ENCODE results near the gene RWDD4.

RWDD4 gene

DNA sequence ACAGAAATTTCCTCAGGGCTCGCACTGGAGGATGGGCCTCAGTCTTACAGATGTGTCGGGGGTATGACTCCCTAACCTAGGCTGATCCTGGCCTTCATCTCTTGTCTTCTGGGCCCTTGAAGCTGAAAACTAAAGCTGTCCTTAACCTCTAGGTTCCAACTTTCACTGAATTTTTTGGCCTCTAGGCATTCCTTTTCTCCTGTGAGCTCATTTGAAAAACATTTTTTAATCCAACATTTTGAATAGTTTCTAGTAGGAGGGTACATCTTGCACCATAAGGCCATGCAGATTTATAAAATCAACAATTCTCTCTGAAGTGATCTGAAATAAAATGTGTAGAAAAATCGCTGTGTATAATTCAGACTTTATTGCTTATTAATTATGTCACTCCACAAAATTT, 19.7 kb downstream of the RWDD4 start:
- in situ Hi-C loops (cut with HindIII; ENCODE audit: low sequenced_read_pairs), result no loop called here
- TF ChIP-seq, protein P1, sequence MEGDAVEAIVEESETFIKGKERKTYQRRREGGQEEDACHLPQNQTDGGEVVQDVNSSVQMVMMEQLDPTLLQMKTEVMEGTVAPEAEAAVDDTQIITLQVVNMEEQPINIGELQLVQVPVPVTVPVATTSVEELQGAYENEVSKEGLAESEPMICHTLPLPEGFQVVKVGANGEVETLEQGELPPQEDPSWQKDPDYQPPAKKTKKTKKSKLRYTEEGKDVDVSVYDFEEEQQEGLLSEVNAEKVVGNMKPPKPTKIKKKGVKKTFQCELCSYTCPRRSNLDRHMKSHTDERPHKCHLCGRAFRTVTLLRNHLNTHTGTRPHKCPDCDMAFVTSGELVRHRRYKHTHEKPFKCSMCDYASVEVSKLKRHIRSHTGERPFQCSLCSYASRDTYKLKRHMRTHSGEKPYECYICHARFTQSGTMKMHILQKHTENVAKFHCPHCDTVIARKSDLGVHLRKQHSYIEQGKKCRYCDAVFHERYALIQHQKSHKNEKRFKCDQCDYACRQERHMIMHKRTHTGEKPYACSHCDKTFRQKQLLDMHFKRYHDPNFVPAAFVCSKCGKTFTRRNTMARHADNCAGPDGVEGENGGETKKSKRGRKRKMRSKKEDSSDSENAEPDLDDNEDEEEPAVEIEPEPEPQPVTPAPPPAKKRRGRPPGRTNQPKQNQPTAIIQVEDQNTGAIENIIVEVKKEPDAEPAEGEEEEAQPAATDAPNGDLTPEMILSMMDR (IDR thresholded peaks at IDR 0.05; ENCODE audit: low read depth, low read length, missing control alignments), result no peak
- no peak overlapping the region for H3K4me3 ChIP-seq (ENCODE audit: low read depth, low read length)
- no peak for DNase-seq (ENCODE audit: low read depth)

DNA sequence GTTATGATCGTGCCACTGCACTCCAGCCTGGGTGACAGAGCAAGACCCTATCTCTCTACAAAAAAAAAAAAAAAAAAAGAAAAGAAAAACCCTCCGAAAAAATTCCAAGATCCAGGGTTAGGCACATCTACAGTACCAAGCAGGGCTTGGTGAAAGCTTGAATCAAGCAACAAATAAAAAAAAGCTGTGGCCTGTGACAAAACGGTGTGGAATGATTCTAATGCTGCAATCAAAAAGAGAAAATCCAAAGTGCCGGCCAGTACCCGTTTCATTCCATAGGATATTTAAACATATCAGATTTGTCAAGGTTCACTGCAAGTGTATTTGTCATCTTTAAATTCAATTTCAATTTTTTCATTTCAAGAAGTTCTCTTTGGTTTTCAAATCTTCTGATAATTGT, 20.5 kb downstream of the RWDD4 start:
- H3K4me3 ChIP-seq (ENCODE audit: low read depth, low read length), result no peak overlapping the region
- DNase-seq (ENCODE audit: low read depth), result no peak
- in situ Hi-C loops (cut with HindIII; ENCODE audit: low sequenced_read_pairs), result no loop called here
- TF ChIP-seq, protein P1 (IDR thresholded peaks at IDR 0.05; ENCODE audit: low read depth, low read length, missing control alignments), result no peak

DNA sequence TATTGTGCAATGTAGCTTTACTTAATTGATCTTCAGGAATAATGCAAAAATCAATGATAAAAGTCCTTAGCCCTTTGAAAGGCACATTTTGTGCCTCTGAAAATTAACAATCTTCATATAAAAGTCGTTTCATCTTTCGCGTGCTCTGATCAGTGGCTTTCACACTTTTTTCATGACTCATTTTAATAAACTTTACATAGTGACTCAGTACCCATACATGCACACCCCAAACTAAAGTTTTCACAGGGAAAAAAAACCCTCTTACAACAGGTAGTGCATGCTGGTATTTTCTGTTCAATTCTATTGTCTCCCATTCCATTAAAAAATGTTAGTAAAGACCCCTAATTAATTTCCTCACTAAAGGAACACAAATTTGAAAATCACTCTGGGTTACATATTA, 21.5 kb downstream of the RWDD4 start:
- DNase-seq (ENCODE audit: low read depth), result no peak
- TF ChIP-seq, protein P1 (IDR thresholded peaks at IDR 0.05; ENCODE audit: low read depth, low read length, missing control alignments), result no peak
- in situ Hi-C loops (cut with HindIII; ENCODE audit: low sequenced_read_pairs), result no loop called here
- H3K4me3 ChIP-seq (ENCODE audit: low read depth, low read length), result no peak overlapping the region

DNA sequence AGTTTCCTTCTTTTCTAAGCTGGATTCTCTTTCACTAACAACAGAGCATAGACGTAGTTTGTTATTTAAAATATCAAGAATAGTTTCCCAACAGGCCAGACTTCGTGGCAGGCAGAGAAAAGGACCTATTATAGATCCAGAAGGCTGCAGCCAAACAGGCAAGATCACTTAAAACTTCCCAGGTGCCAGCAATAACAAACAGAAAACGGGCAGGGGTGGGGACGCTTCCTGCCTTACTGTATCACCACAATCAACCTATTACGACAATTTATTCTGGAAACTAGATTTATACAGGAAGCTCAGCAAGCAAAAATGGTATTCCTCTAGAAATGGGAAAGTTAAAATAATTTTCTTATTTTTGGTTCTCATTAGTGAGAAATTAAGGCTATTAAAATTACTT, 22.1 kb downstream of the RWDD4 start:
- DNase-seq (ENCODE audit: low read depth), result no peak
- TF ChIP-seq, protein P1 (IDR thresholded peaks at IDR 0.05; ENCODE audit: low read depth, low read length, missing control alignments), result no peak
- H3K4me3 ChIP-seq (ENCODE audit: low read depth, low read length), result no peak overlapping the region
- in situ Hi-C loops (cut with HindIII; ENCODE audit: low sequenced_read_pairs), result no loop called here

DNA sequence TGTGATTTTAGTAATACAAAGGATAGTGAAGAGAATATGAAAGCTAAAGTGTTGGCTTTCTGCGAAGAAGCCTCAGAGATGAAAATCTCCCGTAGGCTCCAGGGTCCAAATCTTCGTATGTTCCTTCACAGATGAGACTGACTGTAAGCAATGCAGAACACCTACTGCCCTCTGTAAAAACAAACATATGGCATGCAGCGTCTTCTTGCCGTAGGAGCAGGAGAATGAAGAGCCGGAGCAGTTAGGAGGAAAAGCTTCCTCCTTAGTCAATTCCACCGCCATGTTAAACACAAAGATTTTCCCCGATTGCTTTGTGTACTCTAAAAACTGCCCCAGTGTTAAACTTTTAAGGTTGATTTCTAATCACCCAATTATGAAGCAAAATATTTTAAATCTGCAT, 22.5 kb downstream of the RWDD4 start:
- H3K4me3 ChIP-seq (ENCODE audit: low read depth, low read length), result no peak overlapping the region
- in situ Hi-C loops (cut with HindIII; ENCODE audit: low sequenced_read_pairs), result no loop called here
- TF ChIP-seq, protein P1 (IDR thresholded peaks at IDR 0.05; ENCODE audit: low read depth, low read length, missing control alignments), result no peak
- no peak for DNase-seq (ENCODE audit: low read depth)

DNA sequence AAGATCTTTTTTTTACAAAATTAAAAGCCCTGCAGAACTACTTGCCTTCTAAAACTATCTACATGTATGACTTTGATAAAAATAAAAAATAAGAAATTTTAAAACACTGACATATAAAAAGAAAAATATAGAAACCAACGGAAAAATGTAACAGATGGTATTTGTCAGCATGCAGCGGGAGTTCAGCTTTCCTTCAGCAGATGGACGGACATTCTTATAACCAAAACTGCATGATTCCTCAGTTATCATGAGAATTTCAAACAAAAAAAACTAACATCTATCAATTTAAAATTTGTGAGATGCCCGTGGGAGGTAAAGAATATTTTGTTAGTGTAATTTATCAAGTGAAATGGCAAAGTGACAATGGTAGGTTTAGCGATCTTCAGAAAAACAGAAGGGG, 23.2 kb downstream of the RWDD4 start:
- no peak overlapping the region for H3K4me3 ChIP-seq (ENCODE audit: low read depth, low read length)
- no peak for DNase-seq (ENCODE audit: low read depth)
- in situ Hi-C loops (cut with HindIII; ENCODE audit: low sequenced_read_pairs), result no loop called here
- TF ChIP-seq, protein P1 (IDR thresholded peaks at IDR 0.05; ENCODE audit: low read depth, low read length, missing control alignments), result no peak

DNA sequence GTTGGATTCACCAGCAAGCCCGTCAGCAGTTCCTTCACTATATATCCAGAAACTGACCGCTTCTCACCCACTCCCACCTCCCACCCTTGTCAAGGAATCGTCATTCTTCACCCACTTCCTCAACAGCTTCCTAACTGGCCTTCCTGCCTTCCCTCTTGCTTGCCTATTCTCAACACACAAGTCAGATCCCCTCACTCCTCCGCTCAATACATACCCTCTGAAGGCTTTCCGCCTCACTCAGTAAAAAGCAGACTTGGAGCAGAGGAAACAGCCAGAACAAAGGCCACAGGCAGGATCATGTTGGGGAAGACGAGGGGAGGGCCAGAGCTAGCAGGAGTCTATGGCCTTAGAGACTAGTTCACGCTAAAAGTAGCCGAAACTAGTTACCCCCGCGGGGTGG, 23.7 kb downstream of the RWDD4 start:
- no peak for DNase-seq (ENCODE audit: low read depth)
- no peak overlapping the region for H3K4me3 ChIP-seq (ENCODE audit: low read depth, low read length)
- TF ChIP-seq, protein P1 (IDR thresholded peaks at IDR 0.05; ENCODE audit: low read depth, low read length, missing control alignments), result no peak
- in situ Hi-C loops (cut with HindIII; ENCODE audit: low sequenced_read_pairs), result no loop called here
